PC-3 (cell line): ENCODE measurements around the gene KIF6.

Source experiments
- CTCF ChIP-seq: fragments of 300-600 bp; sonication (generic); conservative IDR thresholded peaks from 2 replicates; pipeline ENCODE4 v1.5.1; 2017; ENCODE audit warnings: antibody characterized with exemption, low read depth, mild to moderate bottlenecking, low read length
- EZH2 ChIP-seq: fragments of 300-600 bp; sonication (generic); IDR thresholded peaks from one replicate; pipeline ENCODE4 v1.6.1; 2017; ENCODE audit warnings: antibody characterized with exemption, mild to moderate bottlenecking, low read length; ENCODE audit not compliant: unreplicated experiment
- EZH2phosphoT487 ChIP-seq: fragments of 300-600 bp; sonication (generic); IDR thresholded peaks from 2 replicates; pipeline ENCODE4 v1.6.1; 2018; ENCODE audit warnings: mild to moderate bottlenecking, antibody characterized with exemption, low read length, borderline replicate concordance

- TF ChIP-seq EZH2: no peak
- no peak for TF ChIP-seq CTCF
- no peak for TF ChIP-seq EZH2phosphoT487
These were observed 303.6 kb downstream of the KIF6 start for GRCh38 chr6:39421383-39422225.
